Measurements from ENCODE around the gene SEC14L2.
A peak's percentile ranks its signal among the peaks of the same experiment; 100 is the strongest.
"Not testable (repeated sequence)": the region's sequence is repeated elsewhere in the genome, so short reads cannot be mapped to it uniquely, and the experiment has no call there.

The SEC14L2 gene

DNA sequence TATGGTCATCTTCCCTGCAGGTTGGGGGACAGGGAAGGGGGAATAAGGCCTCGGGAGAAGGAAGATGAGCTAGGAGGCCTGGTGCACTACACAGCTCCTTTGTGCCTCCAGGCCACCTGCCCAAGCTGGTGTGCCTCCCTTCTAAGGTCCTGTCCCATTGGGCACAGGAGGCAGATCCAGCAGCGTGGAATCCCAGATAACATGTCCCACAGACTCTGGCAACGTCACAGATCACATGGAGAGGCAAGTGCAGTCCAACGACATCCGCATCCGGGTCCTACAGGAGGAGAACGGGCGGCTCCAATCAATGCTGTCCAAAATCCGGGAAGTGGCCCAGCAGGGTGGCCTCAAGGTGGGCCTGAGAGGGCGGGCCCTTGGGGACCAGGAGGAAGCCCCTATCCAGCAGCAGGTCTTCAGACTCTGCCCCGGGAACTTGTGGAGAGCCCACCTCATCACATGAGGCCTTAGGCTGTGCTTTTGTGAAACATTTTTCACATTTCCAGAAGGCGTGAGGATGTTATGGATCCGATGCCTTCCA, 21.4 kb upstream of the SEC14L2 start:
- DNase-seq (ENCODE audit: low read depth in 1 of 2, low spot score in 1 of 2): no peak

DNA sequence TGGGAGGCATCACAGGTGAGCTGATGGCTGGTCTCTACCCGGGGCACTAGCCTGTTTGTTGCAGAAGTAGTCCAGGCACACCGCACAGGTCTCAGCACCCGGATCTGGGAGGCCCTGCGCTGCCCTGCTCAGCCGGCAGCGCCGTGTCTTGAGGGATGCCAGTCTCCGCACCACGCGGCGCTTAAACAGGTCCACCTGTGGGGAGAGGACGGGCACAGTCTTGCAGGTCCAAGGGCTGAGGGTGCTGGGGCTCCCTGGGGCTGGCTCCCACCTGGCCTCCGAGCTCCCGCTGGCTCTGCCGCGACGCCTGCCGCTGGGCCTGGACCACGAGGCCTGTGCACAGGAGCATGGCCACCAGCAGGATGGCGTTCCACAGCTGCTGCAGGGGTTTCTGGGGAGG, 16.8 kb upstream of the SEC14L2 start:
- DNase-seq (ENCODE audit: low read depth in 1 of 2, low spot score in 1 of 2): no peak

DNA sequence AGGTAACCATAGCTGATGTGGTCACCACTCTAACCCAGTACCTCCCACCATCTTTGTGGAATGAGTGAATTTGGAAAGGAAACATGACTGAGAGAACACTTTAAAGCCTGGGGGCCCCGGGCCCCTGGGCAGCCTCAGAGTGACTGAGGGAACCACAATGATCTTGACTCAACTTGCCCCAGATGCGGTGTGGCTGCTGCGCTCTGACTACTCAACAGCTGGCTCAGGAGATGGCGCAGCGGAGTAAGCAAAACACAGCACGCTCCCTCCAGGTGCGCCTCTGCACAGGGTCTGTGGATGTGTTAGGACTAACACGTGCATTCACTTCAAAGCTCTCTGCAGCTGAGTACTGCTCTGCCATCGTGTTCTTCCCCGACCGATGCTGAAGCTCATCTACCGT, 15.6 kb upstream of the SEC14L2 start:
- no peak for DNase-seq (ENCODE audit: low read depth in 1 of 2, low spot score in 1 of 2)

DNA sequence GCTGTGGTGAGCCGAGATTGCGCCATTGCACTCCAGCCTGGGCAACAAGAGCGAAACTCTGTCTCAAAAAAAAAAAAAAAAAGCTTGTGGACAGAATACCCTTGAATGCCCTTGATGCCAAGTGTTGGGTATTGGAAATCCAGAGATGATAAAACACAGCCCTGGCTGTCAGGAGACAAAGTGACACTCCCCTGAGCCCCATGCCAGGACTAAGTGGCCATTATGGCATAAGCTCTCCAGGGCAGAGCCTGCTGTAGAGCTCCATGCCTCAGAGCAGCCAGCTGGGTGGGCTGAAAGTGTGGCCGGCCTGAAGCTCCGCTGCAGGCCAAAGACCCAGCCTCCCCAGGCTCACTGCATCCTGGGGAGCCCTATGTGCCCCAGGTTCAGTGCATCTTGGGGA, 14.5 kb upstream of the SEC14L2 start:
- DNase-seq (ENCODE audit: low read depth in 1 of 2, low spot score in 1 of 2): no peak

DNA sequence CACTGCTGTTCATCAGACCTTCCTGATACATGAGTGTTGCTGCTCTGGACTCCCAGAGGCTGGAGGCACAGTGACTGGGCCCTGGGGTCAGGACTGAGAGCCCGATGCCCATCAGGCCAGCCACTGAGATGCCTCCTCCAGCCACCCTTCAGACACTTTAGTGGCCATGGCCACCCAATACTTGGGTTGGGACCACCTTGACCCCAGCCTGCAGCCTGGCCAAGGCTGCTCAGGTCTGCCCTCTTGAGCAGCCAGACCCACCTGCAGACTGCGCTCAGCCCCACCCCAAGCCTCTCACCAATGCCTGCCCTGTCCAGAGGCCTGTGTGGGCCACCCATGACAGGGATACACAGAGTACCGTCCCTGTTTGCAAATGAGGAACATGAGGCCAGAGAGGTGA, 13.8 kb upstream of the SEC14L2 start:
- no peak for DNase-seq (ENCODE audit: low read depth in 1 of 2, low spot score in 1 of 2)

DNA sequence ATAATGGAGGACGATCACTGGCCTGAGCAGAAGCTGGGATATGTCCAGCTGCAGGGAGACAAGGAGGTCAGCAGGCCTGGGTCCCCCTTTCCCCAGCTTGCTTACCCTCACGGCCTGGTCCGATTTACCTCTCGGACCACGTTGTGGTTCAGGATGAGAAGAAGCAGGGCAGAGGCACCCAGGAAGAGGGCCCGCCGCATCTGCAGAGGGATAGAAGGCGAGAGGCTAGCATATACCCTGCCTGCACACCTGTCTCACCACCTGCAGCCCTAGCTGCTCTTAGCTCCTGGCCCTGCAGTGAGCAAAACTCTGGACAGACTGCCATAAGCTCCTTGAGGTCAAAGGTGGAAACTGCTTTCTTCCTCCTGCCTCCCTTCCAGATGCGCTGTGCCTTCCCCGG, 10.9 kb upstream of the SEC14L2 start:
- no peak for DNase-seq (ENCODE audit: low read depth in 1 of 2, low spot score in 1 of 2)

DNA sequence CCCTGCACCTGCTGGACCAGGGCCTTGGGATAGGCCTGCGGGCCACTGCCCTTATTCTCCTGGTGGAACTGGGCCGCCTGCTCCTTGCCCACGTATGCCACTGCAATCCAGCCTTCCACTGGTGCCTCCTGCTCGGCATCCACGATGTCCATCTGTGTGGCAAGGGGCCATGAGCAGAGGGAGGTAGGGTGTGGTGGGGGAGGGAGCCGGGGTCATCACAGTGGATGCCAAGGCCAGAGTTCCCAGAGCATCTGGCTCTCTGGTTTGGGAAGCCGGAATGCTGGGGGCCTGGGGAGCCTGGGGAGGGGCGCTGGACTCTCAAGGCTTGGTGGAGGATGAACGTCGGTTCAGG, 10.2 kb upstream of the SEC14L2 start:
- no peak for DNase-seq (ENCODE audit: low read depth in 1 of 2, low spot score in 1 of 2)

DNA sequence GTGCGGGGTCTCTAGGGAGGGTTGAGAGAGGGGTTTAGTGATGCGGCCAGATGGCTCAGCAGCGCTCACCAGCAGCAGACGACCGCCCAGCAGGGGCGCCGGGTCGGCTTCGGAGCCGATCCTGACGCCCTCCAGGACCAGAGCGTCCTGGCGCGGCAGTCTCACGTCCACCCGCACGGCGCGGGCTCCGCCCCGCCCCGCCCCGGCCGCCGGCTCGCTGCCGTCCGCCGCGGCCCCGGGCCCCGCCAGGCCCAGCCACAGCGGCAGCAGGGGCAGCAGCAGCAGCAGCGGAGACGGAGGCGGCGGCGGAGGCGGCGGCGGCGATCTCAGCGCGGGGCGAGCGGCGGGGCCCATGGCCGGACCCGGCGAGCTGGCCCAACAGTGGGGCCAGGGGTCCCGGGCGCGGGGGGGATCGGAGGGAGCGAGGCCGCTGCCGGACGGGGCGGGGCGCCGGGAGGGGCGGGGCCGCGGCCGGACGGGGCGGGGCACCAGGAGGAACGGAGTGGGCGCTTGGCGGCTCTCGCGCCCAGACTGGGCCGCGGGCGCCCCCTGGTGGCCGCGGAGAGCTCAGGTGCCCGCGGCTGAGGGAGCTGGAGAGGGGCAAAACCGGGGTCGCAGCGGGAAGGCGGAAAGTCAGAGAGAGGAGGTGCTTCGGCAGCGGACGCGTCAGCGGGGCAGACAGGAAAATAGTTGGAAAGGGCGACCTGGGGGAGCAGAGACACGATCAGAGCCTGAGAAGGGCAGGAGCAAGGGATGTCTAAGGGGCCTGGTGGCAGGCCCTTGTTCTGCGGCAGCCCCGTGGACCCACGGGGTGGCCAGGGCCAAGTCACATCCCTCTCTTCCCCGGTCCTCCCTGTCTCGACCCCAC, 9.6 kb upstream of the SEC14L2 start, which contains the start of gene RNF215:
Gene RNF215 (minus strand): TSS at position 452 of the 868 bp plus-strand sequence. CDS start 98 bp downstream, at position 354.
- peak; percentile 59 to 63 for DNase-seq (ENCODE audit: low read depth in 1 of 2, low spot score in 1 of 2)

DNA sequence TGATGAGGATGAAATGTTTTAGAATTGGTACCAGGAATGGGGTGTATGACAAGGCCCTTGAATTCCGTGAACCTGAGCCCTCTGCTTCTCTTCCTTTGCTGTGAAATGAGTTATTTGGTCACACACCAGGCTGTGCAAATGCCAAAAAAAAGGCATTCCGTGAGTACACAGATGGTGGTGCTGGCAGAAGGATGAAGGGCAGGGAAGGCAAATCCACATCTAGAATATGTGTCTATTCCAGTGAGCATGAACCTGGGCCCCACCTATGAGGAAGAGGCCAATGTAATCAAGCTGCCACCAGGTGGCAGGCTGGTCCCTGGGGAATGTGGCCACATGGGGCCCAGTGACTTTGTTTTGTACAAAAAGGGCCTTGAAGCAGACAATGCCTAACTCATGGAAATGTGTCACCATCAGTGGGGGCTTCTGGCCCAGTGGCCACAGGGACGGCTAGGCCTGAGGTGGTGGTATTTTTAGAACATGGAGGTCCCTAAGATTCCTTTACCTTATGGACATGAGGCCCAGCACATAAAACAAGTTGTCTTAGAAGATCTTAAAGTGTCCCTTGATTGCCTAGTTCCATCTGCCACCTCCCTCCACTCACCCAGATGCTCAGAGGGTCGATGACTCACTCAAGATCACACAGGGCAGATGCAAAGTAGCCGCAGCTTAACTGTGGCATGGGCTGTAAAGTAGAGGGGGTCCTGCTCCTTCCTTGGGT, 5.7 kb upstream of the SEC14L2 start:
- peak; percentile 59 to 80 for DNase-seq (ENCODE audit: low read depth in 1 of 2, low spot score in 1 of 2)

DNA sequence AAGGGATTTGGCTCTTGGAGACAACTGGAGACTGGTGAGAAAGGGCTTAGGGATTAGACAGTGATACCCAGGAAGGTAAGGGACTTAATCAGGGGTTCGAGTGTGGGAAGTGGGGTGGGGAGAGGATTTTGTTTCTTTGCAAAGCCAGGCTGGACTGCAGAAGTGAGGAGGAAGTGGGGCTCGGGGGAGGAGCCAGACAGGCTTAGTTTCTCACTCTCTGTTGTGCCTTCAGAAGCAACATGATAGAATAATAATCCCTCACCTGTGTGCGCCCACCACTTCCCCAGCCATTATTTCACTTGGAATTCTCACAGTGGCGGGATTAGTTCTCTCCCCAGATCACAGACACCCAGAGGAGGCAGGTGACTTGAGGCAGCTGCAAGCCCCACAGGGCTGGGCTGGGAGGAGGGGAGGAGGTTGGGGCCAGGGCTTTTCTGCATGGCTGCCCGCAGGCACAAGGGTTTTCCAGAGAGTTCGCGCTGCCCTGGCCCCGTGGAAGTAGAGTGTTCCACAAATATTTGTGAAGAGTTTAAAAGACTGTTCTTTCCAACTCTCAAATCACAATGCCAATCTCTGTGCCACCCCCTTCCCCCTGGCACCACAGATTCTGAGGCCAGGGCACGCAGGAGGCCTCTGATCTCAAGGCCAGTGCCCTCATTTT, 4.0 kb upstream of the SEC14L2 start:
- no peak for DNase-seq (ENCODE audit: low read depth in 1 of 2, low spot score in 1 of 2)

DNA sequence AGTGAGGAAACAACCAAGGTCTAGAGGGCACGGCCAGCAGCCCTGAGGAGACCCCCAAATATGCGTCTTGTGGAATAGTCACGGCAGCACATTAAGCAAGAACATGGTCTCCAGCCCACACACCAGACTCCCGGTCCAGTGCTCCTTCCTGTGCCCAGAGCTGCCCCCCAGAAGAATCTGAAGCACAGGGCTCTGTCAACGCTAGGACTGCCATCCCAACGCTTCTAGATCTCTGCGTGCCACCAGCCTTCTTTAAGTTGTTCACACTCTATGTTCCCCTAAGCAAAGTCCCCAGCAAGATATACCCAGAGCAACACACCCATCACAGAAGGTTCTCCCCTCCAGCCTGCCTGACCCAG, 3.5 kb upstream of the SEC14L2 start:
- no peak for DNase-seq (ENCODE audit: low read depth in 1 of 2, low spot score in 1 of 2)

DNA sequence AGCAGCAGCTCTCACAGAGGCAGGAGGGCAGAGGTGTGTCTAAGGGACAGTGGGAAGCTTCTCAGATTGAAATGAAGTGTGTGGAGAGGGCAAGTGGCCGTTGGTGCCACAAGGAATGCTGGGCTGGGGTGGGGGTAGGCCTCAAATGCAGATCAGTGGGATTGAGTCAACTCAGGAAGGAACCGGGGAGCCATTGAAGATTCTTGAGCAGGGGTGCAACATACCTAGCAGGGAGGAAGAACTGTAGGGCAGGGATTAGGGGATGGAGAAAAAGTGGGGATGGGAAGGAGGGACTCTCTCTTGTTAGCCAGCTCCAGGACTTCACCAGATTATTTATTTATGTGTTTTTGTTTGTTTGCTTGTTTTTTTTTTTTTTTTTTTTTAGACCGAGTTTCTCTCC, 2.9 kb upstream of the SEC14L2 start:
- no peak for DNase-seq (ENCODE audit: low read depth in 1 of 2, low spot score in 1 of 2)

DNA sequence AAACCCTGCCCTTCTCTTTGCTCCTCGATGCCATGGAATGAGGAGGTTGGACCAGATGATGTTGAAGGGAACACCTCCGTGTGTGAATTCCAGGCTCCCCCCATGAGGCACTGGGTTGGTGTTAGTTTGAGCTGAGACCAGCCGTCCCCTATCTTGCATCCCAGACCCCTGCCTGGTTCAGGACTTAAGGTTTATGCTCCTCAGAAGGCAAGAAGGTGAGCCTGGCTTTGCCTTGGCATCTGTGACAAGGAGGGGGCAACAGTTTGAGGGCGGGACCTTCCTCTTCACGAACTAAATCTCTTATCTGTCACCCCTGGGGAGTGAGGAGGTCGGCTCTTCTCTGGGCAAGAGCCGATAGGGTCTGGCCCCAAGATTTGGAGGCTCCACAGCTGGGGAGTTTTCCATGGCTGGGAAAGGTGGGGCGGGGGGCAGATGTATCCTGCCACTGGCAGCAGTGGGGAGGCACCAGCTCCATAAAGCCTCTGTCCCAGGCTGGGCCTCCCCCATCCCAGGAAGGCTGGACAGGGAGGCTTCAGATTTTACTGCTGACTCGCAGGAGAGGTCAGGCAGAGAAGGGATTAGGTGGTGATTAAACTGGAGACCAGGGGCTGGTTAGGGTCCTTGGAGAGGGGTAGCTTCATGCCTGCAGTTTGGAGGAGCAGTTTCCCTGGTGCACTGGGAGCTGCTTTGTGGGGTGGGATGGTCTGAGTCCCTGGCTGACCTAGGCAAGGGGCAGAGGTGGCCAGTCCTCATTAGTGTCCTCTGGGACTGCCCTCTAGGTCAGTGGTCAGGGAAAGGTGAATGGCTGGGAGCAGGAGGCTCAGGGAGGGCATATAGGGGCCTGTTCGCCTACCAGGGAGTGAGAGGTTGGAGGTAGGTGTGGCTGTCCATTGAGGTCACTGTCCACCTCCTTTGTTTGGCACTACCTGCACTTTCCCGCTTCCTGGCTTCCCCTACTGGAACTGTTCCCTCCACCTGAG, 1.1 kb downstream of the SEC14L2 start:
- no peak for DNase-seq (ENCODE audit: low read depth in 1 of 2, low spot score in 1 of 2)

DNA sequence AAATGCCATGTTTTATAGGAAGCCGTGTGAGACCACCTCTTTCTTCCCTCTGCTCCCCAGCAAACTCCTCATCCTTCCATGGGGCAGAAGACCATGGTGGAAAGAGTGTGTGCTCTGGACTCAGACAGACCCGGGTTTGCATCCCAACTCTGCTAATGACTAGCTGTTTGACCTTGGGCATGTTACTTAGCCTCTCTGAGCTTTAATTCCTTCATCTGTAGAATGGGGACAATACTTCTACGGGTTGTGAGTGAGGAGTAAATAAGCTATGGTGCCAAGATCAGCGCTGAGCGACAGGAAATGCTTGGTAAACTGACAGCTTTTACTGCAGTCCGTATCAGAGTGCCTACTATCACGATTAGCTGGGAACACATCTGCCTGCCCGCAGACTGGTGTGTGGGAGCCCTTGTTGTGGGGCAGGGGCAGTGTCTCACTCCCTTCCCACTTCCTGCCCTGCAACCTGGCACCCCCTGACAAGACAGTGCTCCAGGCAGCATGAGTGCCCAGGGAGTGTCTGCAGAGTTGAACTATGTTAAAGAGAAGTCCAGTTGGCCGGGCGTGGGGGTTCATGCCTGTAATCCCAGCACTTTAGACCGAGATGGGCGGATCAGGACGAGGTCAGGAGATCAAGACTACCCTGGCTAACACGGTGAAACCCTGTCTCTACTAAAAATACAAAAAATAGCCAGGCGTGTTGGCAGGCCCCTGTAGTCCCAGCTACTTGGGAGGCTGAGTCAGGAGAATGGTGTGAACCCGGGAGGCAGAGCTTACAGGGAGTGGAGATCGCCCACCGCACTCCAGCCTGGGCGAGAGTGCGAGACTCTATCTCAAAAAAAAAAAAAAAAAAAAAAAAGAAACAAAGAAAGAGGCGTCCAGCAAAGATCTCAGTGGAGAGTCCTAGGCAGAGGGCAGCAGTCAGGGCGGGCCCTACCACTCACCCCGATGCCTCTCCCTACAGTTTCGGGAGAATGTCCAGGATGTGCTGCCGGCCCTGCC, 2.2 kb downstream of the SEC14L2 start:
- no peak for DNase-seq (ENCODE audit: low read depth in 1 of 2, low spot score in 1 of 2)

DNA sequence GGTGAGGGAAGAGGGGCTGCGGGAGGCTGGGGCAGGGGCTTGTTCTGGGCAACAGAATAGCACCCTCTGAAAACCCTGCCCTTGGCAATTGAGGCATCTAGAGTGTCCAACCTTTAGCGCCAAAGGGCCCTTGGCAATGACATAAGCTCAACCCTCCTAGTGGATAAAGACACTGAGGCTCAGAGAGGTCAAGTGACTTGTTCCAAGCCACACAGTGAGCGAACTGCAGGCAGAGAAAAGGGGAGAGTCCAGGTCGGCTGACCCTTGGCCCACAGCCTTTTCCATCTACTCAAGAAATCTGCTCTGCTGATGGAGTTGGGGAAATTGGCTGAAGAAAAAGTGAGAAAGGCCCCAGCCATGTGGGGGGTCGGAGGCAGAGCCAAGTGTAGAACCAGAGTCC, 2.9 kb downstream of the SEC14L2 start:
- no peak for DNase-seq (ENCODE audit: low read depth in 1 of 2, low spot score in 1 of 2)

DNA sequence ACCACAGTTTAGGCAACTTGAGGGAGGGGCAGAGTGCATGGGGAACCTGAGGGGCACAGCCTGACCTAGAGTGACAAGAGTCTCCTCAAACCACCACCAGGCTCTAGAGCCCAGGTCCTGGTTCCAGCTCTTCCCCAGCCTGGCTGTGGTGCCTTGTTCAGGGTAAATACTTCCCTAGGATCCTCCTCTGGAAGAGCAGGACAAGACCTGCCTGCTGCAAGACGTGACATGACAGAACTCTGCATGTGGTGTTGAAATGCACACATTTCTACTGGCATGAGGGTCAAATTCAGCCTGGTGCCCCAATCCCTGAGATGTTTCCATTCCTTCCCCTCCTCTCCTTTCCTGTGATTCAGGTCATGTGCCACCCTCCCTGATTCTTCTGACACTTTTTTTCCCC, 3.3 kb downstream of the SEC14L2 start:
- DNase-seq (ENCODE audit: low read depth in 1 of 2, low spot score in 1 of 2): no peak

DNA sequence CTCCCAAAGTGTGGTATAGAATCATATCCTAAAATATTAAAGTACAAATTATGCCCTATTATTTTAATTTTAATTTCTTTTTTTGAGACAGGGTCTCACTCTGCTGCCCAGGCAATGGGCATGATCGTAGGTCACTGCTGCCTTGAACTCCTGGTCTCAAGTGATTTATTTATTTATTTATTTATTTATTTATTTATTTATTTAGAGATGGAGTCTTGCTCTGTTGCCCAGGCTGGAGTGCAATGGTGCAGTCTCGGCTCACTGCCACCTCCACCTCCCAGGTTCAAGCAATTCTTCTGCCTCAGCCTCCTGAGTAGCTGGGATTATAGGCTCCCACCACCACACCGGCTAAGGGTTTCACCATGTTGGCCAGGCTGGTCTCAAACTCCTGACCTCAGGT, 4.2 kb downstream of the SEC14L2 start:
- not testable (repeated sequence) for DNase-seq (ENCODE audit: low read depth in 1 of 2, low spot score in 1 of 2)

DNA sequence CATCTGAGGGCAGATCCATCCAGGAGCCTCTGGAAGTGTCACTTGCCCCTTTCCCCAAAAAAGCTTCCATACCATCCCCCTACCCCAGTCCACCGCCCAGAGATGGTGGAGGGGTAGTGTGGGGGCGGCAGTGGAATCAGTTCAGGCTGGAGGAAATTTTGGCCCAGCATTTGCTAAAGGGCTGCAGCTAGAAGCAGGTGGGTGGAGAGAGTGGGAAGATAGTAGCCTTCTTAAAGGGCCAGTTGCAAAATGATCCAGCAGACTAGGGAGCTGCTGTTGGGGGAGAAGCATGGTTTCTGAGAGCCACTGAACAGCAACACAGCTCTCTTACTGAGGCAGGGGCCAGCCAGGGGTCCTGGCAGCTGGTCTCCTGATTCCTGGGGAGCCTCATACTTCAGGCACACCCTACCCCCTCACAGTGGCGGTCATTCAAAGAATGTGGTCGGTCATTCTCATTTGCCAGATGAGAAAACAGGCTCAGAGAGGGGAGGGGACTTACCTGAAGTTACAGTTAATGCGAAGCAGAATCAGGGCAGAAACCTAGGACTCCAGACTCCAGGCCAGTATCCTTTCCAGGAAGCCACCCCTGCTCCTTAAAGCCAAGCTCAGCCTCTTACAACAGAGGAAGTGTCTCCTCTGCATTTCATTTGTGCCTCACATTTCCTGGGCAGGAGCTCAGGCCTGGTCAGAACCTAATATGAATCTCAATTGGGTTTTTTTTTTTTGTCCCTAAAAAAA, 5.4 kb downstream of the SEC14L2 start:
- DNase-seq (ENCODE audit: low read depth in 1 of 2, low spot score in 1 of 2): no peak

DNA sequence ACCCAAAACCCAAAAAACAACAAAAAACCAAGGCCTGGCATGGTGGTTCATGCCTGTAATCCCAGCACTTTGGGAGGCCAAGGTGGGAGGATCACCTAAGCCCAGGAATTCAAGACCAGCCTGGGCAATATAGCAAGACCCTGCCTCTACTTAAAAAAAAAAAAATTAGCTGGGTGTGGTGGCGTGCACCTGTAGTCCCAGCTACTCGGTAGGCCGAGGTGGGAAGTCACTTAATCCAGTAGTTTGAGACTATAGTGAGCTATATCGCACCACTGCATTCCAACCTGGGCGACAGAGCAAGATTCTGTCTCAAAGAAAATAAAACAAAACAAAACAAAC, 5.9 kb downstream of the SEC14L2 start:
- DNase-seq (ENCODE audit: low read depth in 1 of 2, low spot score in 1 of 2): not testable (repeated sequence)
